OCI-LY3 (cell line): ENCODE data around the gene KCNG3.
"Not testable (repeated sequence)": the region's sequence is repeated elsewhere in the genome, so short reads cannot be mapped to it uniquely, and the experiment has no call there.

Source experiments
- H2AFZ ChIP-seq: fragments of 200-600, 300-600 bp; shearing (Covaris generic); 2 replicates; pipeline ENCODE4 v1.6.0; 2014; ENCODE audit warnings: antibody characterized with exemption, low read depth, low read length
- H3K27ac ChIP-seq: fragments of 200-600, 300-600 bp; sonication (generic); 2 replicates; pipeline ENCODE4 v1.5.1; 2014; ENCODE audit warnings: mild to moderate bottlenecking, low read length, moderate library complexity, mixed read lengths
- H3K27me3 ChIP-seq: fragments of 200-600, 300-600 bp; sonication (generic); 2 replicates; pipeline ENCODE4 v1.6.1; 2014; ENCODE audit warnings: low read depth, low read length, mixed read lengths
- H3K36me3 ChIP-seq: fragments of 200-600, 300-600 bp; sonication (generic); replicated peaks from 2 replicates; pipeline ENCODE3; 2014; ENCODE audit warnings: low read depth, low read length, mixed read lengths
- H3K4me1 ChIP-seq: fragments of 300-600, 200-600 bp; sonication (generic); 2 replicates; pipeline ENCODE4 v1.6.1; 2014; ENCODE audit warnings: low read length, mixed read lengths
- H3K4me2 ChIP-seq: fragments of 200-600, 300-600 bp; sonication (generic); 2 replicates; pipeline ENCODE4 v1.6.1; 2014; ENCODE audit warnings: low read length, mixed read lengths
- H3K4me3 ChIP-seq: fragments of 300-600, 200-600 bp; sonication (generic); 2 replicates; pipeline ENCODE4 v1.5.1; 2014; ENCODE audit warnings: antibody characterized with exemption, mild to moderate bottlenecking, low read length, moderate library complexity
- H3K79me2 ChIP-seq: fragments of 300-600, 200-600 bp; shearing (Covaris generic); 2 replicates; pipeline ENCODE4 v1.6.1; 2014; ENCODE audit warnings: mild to moderate bottlenecking, low read length, mixed read lengths
- H3K9ac ChIP-seq: fragments of 300-600, 200-600 bp; shearing (Covaris generic); 2 replicates; pipeline ENCODE4 v1.6.0; 2014; ENCODE audit warnings: mild to moderate bottlenecking, low read length, moderate library complexity
- H3K9me3 ChIP-seq: fragments of 200-600, 300-600 bp; shearing (Covaris generic); 2 replicates; pipeline ENCODE4 v1.6.1; 2014; ENCODE audit warnings: low read length, mixed read lengths; ENCODE audit not compliant: insufficient read depth
- H4K20me1 ChIP-seq: fragments of 200-600, 300-600 bp; sonication (generic); 2 replicates; pipeline ENCODE4 v1.6.1; 2016; ENCODE audit warnings: low read length, mixed read lengths; ENCODE audit not compliant: insufficient read depth
- EZH2phosphoT487 ChIP-seq: fragments of 200-600 bp; shearing (Covaris generic); IDR thresholded peaks from 2 replicates; pipeline ENCODE4 v1.6.1; 2018; ENCODE audit warnings: antibody characterized with exemption, mixed run types, low read depth
- TF ChIP-seq, protein P1 (sequence below): fragments of 200-600, 300-600 bp; sonication (generic); IDR thresholded peaks from 2 replicates; pipeline ENCODE4 v1.5.1; 2014; ENCODE audit warnings: antibody characterized with exemption, low read length, low read depth

Gene KCNG3

DNA sequence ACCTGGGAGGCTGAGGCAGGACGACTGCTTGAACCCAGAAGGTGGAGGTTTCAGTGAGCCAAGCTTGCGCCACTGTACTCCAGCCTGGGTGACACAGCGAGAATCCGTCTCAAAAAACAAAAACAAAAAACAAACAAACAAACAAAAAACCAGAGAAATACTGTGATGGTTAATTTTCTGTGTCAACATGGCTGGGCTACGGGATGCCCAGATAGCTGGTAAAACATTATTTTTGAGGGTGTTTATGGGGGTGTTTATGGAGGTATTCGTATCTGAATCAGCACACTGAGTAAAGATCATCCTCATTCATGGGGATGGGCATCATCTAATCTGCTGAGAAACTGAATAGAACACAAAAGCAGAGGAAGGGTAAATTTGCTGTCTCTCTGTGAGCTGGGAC lies 92.0 kb downstream of the KCNG3 start:
- Histone ChIP-seq H3K4me1 (no peaks in the 10 kb centered on the region), H3K27me3 (0 out of 2 replicates have a peak, but pooled peaks cover 4% of the 10 kb centered on the region), H3K79me2 (no peaks in the 10 kb centered on the region), H2AFZ (no peak overlapping the region), H3K4me2 (no peak overlapping the region), H3K4me3 (no peak overlapping the region), H3K9me3 (no peaks in the 10 kb centered on the region), H3K27ac (no peak overlapping the region), H4K20me1 (no peaks in the 10 kb centered on the region), H3K36me3 (no peaks in the 10 kb centered on the region), H3K9ac (no peak overlapping the region)
- TF ChIP-seq, protein P1, sequence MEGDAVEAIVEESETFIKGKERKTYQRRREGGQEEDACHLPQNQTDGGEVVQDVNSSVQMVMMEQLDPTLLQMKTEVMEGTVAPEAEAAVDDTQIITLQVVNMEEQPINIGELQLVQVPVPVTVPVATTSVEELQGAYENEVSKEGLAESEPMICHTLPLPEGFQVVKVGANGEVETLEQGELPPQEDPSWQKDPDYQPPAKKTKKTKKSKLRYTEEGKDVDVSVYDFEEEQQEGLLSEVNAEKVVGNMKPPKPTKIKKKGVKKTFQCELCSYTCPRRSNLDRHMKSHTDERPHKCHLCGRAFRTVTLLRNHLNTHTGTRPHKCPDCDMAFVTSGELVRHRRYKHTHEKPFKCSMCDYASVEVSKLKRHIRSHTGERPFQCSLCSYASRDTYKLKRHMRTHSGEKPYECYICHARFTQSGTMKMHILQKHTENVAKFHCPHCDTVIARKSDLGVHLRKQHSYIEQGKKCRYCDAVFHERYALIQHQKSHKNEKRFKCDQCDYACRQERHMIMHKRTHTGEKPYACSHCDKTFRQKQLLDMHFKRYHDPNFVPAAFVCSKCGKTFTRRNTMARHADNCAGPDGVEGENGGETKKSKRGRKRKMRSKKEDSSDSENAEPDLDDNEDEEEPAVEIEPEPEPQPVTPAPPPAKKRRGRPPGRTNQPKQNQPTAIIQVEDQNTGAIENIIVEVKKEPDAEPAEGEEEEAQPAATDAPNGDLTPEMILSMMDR, result no peak
- no peak for TF ChIP-seq EZH2phosphoT487

DNA sequence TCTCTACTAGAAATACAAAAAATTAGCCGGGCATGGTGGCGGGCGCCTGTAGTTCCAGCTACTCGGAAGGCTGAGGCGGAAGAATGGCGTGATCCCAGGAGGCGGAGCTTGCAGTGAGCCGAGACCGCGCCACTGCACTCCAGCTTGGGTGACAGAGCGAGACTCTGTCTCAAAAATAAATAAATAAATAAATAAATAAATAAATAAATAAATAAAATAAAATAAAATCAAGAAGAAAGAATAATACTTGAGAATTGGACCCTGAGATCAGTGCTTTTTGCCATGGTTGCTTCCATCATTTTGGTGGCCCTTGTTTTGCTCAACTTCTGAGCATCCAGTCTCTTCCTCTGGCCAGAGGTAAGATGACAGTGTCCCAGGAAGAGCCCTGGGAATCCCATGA lies 95.7 kb downstream of the KCNG3 start:
- H3K4me1 ChIP-seq, H3K36me3 ChIP-seq, H3K4me3 ChIP-seq, H3K9me3 ChIP-seq, H2AFZ ChIP-seq, H3K9ac ChIP-seq, H3K4me2 ChIP-seq, H4K20me1 ChIP-seq, H3K79me2 ChIP-seq, H3K27me3 ChIP-seq, H3K27ac ChIP-seq: not testable (repeated sequence)

DNA sequence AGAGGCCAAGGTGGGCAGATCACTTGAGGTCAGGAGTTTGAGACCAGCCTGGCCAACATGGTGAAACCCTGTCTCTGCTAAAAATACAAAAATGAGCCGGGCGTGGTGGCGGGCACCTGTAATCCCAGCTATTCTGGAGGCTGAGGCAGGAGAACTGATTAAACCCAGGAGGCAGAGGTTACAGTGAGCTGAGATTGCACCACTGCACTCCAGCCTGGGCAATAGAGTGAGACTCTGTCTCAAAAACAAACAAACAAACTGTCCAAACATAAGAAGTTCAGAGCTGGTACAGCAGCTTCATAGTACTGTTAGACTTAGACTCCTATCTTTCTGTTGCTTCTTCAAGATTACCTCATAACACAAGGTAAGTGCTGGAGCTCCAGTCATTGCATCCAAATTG lies 100.5 kb downstream of the KCNG3 start:
- not testable (repeated sequence) for H2AFZ ChIP-seq, H4K20me1 ChIP-seq, H3K4me3 ChIP-seq, H3K27me3 ChIP-seq, H3K79me2 ChIP-seq, H3K9me3 ChIP-seq, H3K4me2 ChIP-seq, H3K4me1 ChIP-seq, H3K36me3 ChIP-seq, H3K27ac ChIP-seq, H3K9ac ChIP-seq

DNA sequence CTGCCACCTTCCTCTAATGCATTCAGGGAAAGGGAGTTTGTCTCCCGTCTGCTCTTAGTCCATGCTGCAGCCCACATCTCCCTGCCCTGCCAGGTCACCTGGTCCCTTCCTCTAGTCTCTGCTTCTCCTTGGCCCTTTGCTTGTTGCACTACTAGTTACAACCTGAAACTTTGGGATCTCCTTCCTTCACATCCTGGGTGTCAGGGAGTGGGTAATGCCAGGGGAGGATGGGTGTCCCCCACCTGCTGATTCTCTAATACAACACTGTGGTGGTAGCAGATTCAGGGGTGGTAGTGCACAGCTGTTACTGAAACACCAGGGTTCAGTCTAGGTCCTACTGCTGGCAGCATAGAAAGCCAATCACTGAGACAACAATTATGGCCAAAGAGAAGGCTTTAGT lies 101.6 kb downstream of the KCNG3 start:
- H3K27ac ChIP-seq, result no peak overlapping the region
- TF ChIP-seq EZH2phosphoT487, result no peak
- TF ChIP-seq, protein P1, result no peak
- no peaks in the 10 kb centered on the region for H3K36me3 ChIP-seq
- no peak overlapping the region for H3K4me2 ChIP-seq
- no peaks in the 10 kb centered on the region for H3K79me2 ChIP-seq
- H4K20me1 ChIP-seq, result no peaks in the 10 kb centered on the region
- H3K9me3 ChIP-seq, result no peaks in the 10 kb centered on the region
- H3K27me3 ChIP-seq, result peaks cover 4% of the 10 kb centered on the region; the same call in 1 of the 2 replicates
- H2AFZ ChIP-seq, result no peak overlapping the region
- H3K9ac ChIP-seq, result no peak overlapping the region
- H3K4me1 ChIP-seq, result no peaks in the 10 kb centered on the region
- no peak overlapping the region for H3K4me3 ChIP-seq
